ENCODE data around the gene ARHGAP22.

The ARHGAP22 gene

DNA sequence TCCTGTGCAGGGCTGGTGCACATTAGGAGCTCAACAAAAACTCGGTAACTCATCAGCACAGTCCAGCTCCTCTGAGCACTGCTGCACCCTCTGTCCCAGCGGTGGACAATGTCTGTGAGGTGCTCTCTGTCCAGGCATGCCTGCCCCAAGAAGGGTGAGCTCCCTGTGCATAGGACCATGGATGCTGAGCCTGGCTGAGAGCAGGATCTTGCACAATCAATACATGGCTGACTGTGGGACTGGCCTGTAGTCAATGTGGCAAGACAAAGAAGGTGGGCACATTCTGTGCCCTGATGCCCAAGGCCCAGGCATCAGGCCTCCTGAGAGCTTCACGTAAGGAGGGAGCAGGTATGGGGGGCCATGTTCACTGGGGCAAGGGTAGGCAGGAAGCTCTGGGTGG, 17.1 kb downstream of the ARHGAP22 start:
- DNase-seq (ENCODE audit: low read depth in 2 of 2): no peak

DNA sequence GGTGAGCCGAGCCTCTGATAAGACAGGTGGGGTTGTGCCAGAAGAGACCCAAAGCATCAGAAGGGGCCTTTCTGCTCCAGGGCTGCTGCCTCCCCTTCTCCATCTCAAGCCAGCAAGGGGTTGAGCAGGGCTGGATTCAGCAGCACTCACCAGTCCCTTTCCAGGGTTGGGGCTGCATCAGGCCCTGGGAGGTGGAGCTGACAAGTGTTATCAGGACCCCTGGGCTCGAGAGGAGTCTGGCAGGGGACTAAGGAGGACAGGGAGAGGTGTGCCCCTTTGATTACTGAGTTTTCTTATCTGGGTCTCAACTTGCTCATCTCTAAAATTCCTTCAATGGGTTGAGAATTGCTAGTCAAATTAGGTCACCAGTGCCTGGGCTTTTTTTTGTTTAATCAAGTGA, 17.8 kb downstream of the ARHGAP22 start:
- no peak for DNase-seq (ENCODE audit: low read depth in 2 of 2)

- DNase-seq (ENCODE audit: low read depth in 2 of 2): no peak
Observed at GRCh38 chr10:48582970-48583369, 21.9 kb downstream of the ARHGAP22 start.

DNA sequence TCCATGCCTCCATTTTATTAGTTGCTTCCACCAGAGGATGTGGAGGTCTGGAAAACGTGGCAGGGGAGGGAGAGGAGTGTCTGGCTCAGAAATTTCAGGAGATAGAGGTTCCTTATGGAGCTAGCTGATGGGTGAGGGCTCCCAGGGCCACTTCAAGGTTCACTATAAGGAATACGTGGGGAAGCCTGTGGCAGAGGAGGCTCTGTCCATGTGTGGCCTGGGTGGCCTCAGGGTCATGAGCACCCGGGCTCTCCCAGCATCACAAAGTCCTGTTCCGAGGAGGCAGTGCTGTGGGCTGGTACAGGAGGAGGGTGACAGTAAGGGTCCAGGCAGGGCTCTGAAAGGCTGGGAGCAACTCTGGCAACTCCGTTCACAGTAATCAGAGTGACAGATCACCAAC, 24.6 kb downstream of the ARHGAP22 start:
- DNase-seq (ENCODE audit: low read depth in 2 of 2): no peak

GRCh38 chr10:48579251-48579960, 25.5 kb downstream of the ARHGAP22 start:
- DNase-seq (ENCODE audit: low read depth in 2 of 2): no peak

GRCh38 chr10:48577158-48577557, 27.7 kb downstream of the ARHGAP22 start:
- DNase-seq (ENCODE audit: low read depth in 2 of 2): no peak

GRCh38 chr10:48576501-48576900, 28.4 kb downstream of the ARHGAP22 start:
- DNase-seq (ENCODE audit: low read depth in 2 of 2): no peak

DNA sequence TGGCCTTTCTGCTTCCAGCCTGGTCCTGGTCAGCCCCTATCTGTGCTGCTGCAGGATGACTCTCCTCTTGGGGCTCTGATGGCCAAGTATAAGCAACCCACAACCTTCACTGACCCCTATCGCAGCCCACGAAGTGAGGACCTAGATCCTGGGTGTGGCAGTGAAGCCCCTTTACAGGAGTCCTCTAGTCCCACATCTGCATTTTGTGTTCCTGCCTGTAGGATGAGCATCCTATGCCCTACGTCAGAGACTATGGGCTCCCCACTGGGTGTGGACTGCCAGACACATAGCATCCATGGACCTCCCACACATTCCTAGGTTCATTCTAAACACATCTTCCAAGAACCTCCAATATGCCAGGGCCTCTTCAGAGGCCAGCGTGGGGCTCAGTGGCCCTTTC, 29.0 kb downstream of the ARHGAP22 start:
- DNase-seq (ENCODE audit: low read depth in 2 of 2): no peak

DNA sequence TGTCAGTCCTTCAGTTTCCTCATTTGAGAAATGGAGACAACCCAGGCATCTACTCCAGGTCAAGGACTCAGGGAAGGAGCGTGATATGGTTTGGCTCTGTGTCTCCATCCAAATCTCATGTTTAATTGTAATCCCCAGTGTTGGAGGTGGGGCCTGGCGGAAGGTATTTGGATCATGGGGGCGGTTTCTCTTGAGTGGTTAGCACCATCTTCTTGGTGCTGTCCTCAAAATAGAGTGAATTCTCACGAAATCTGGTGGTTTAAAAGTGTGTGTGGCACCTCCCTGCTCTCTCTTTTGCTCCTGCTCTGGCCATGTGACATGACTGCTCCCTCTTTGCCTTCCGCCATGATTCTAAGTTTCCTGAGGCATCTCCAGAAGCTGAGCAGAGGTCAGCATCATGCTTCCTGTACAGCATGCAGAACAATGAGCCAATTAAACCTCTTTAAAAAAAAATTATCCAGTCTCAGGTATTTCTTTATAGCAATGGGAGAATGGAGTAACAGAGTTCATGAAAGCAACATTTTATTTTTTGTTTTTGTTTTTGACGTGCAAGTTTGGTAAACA, 30.0 kb downstream of the ARHGAP22 start:
- DNase-seq (ENCODE audit: low read depth in 2 of 2): no peak

GRCh38 chr10:48574322-48574796, 30.5 kb downstream of the ARHGAP22 start:
- DNase-seq (ENCODE audit: low read depth in 2 of 2): no peak

DNA sequence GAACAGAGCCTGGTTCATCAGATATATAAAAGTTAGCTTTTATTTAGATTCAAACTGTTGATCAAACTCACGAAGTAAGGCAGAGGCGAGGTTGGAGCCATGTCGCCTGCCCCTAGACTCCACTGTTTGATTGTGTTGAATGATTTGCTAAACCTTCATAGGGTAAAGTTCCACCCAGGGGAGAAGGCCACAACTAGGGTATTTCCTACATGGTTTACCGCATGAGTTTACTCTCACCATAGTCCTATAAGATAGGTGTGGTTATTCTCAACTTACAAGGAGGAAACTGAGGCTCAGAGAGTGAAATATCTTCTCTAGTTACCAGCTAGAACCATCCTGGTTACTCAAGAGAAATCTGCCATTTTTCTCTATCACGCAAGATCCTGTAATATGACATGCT, 31.8 kb downstream of the ARHGAP22 start:
- DNase-seq (ENCODE audit: low read depth in 2 of 2): no peak

- DNase-seq (ENCODE audit: low read depth in 2 of 2): no peak
Observed at GRCh38 chr10:48572414-48572813, 32.5 kb downstream of the ARHGAP22 start.

DNA sequence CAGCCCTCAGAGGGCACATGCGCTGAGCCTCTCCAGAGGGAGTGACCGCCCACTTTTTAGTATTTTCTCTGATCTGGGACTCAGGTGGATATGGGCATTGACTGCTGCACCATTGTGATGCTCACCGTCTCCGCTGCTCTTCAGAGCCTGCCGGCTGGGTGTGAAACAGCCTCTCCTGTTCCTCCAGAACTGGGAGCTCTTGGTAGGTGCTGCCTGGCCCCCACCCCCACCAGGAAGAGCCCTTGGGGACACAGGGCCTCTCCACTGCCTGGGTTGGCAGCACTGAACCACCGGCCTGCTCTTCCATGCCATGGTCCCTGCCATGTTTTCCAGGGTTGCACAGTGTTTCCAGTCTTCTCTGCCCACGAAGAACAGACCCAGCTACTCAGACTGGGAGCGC, 36.3 kb downstream of the ARHGAP22 start:
- no peak for DNase-seq (ENCODE audit: low read depth in 2 of 2)

DNA sequence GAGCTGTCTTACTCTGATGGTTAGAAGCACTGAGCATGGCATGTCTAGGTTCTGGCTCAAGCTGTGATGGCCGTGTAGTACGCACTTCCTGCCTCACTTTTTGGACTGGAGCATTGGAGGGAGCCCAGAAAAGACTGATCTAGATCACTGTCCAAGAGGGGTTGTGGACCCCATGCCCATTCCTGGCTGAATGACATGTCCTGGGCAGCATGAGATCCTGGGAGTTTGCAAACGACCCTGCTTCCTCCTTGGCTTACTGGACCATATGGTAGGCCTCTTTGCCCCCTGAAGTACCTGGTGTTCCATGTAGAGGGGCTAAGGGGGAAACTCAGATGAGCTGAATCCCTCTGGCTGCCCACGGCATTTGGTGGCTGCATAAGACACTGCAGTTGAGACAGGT, 36.7 kb downstream of the ARHGAP22 start:
- no peak for DNase-seq (ENCODE audit: low read depth in 2 of 2)

- no peak for DNase-seq (ENCODE audit: low read depth in 2 of 2)
Observed at GRCh38 chr10:48567346-48567745, 37.5 kb downstream of the ARHGAP22 start.

GRCh38 chr10:48564466-48565160, 40.3 kb downstream of the ARHGAP22 start:
- no peak for DNase-seq (ENCODE audit: low read depth in 2 of 2)

DNA sequence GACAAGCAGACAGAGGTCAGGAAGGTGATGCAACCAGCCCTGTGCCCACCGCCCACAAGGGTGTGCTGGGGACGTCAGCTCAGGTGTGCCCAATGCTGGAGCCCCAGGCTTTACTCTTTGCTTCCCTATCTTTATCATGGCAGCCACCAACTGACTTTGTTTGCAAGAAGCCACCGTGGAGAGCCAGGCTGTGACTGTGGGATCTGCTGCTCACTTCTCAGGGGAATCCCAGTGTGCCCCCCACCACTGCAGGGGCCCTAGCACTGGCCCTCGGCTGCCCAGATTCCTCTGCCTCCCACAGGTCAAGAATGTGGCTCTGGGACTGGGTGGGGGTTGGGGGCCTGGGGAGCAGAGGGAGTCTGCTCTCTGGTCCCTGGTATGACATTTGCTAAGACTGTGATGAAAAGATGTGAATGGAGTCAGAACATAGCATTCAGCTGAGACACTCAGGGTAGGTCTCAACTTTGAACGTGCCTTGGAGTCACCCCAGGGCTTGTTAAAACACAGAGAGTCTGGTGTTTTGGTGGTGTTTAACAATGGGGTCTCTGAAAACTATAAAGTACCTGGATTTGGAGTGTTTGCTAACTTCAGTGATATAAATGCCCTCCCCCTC, 47.3 kb downstream of the ARHGAP22 start:
- DNase-seq (ENCODE audit: low read depth in 2 of 2): no peak

DNA sequence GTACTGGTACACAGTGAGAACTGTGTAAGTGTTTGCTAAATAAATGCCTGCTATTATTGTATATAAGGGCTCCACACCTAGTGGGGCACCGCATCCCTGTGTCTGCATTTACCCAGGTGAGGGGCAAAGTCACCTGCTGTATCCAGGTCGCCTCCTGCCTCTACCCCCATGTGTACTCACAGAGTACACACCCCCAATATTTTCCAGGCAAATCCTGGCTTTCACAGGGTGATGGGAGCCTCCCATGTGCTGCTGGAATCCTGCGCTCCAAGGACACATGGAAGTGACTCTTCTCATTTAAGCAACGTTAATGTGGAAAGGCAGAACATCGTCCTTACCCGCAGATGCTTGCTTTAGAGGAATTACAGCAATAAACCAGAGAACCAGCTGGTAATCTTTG, 48.2 kb downstream of the ARHGAP22 start:
- DNase-seq (ENCODE audit: low read depth in 2 of 2): no peak

DNA sequence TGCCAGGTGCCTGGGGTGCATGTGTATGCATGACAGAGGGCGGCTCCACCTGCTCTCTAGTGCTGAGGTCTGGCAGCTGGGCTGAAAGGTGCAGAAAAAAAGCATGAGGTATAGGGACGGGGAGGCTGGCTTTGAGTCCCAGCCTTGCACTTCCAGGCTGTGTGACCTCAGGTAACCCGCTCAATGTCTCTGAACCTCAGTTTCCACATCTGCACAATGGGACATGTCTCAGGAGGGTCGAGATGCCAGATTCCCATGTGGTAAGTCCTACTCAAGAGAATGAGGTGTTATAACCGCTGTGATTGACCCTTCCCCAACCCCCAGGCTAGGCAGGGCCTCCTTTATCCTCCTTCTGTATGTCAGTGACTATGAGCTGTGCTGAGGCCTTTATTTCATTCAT, 48.8 kb downstream of the ARHGAP22 start:
- no peak for DNase-seq (ENCODE audit: low read depth in 2 of 2)

GRCh38 chr10:48555310-48556042, 49.4 kb downstream of the ARHGAP22 start:
- DNase-seq (ENCODE audit: low read depth in 2 of 2): no peak

GRCh38 chr10:48554656-48555055, 50.2 kb downstream of the ARHGAP22 start:
- no peak for DNase-seq (ENCODE audit: low read depth in 2 of 2)

- DNase-seq (ENCODE audit: low read depth in 2 of 2): no peak
Observed at GRCh38 chr10:48554246-48554645, 50.6 kb downstream of the ARHGAP22 start.
